Thyroid gland (tissue), 4 donors: ENCODE measurements around the gene SPOPL.

Experiments
- CTCF ChIP-seq, 6 experiments: fragments of 200-600 bp in 3 of 6; fragments of 450-650 bp in 3 of 6; sonication (generic) in 3 of 6; IDR thresholded peaks; one replicate each; pipeline ENCODE4 v1.5.1; 2016 to 2019; ENCODE audit warnings: antibody characterized with exemption in 6 of 6, mild to moderate bottlenecking in 2 of 6, inconsistent platforms in 1 of 6, moderate library complexity in 1 of 6
- POLR2A ChIP-seq, 2 donors: fragments of 450-650 bp; IDR thresholded peaks; one replicate each; pipeline ENCODE4 v1.6.1; 2017; ENCODE audit warnings: antibody characterized with exemption in 2 of 2, mild to moderate bottlenecking in 2 of 2, moderate library complexity in 1 of 2

DNA sequence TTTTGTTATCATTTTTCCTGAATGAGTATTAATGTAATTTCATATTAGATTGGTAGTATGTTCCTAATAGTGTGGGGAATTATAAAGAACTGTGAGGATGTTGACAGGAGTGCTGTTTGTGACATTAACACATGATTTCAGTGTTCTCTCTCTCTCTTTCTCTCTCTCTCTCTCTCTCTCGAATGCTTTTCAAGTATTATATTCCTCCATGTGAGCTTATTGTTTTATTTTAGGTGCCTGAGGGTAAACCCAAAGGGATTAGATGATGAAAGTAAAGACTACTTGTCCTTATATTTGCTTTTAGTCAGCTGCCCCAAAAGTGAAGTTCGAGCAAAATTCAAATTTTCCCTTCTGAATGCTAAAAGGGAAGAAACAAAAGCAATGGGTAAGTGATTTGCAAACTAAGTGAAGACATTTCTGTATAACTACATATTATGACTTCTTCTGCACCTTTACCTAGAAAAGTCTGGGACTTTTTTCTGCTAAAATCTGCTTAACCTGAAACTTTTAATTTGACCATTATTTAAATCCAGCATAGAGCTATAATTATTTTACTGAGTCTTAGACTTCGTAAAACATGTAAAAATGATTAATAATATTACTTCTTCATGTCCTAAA, 49.2 kb downstream of the SPOPL start:
- TF ChIP-seq CTCF (IDR thresholded peaks at IDR 0.05) = no peak
- TF ChIP-seq POLR2A (IDR thresholded peaks at IDR 0.05) = no peak
